SK-N-SH (cell line): ENCODE data around the gene KLHL17.

Source experiments
- ELF1 ChIP-seq: IDR thresholded peaks from 2 replicates; pipeline ENCODE4 v1.4.0; 2012
- EP300 ChIP-seq, 2 experiments: IDR thresholded peaks; 2 replicates each; pipeline versions ENCODE4 v1.4.0 to v1.6.1; 2012; ENCODE audit warnings: borderline replicate concordance in 1 of 2, low read depth in 1 of 2, low read length in 1 of 2
- EZH2phosphoT487 ChIP-seq: fragments of 200-600 bp; sonication (generic); IDR thresholded peaks from 2 replicates; pipeline ENCODE4 v1.6.1; 2017; ENCODE audit warnings: low read depth, mixed run types, mild to moderate bottlenecking, antibody characterized with exemption, moderate library complexity, borderline replicate concordance

DNA sequence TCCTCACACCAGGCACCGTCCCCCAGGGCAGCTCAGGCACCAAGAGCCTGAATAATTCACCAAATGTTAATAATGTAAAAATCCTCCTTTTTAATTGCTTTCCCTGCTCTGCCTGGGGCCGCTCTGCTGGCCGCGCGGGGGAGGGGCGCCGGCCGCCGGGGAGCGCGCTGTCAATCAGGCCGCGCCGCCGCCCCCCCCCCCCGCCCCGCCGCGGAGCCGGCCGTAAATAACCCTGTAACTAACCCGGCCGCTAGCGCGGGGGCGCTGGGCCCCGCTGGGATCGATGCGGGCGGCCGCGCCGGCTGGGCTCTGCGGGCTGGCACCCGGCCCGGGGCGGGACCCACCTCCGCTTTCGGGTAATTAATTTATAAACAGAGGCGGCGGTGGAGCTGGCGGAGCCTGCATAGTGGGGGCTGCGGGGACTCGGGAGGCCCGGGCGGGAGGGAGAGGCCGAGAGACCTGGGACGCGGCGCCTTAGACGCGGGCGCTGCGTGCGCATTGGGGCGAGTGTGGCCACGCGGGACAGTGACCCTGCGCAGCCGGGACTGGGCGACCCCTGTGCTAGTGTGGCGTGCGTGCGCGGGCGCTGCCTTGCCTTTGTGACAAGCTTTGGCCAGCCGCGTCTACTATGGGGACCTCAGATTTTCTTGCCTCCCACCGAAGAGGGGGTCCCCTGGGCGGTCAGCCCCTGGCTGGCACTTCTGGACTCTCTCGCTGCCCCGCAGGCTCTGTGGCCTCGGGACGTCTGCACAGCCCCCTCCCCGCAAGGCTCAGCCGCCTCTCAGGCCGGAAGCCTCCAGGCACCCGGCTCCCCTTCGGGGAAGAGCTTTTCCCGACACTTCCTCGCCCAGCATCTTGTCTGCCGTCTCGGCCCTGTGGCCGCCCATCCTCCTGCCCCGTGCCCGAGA lies 20.0 kb upstream of the KLHL17 start:
- TF ChIP-seq EP300 (IDR thresholded peaks at IDR 0.05; ENCODE audit: borderline replicate concordance in 1 of 2, low read depth in 1 of 2, low read length in 1 of 2) (peak in 1 of 2 experiments; percentile 25; a peak in 1 of 4 replicates), EZH2phosphoT487 (no peak), ELF1 (no peak)
